GM18505 (cell line): ENCODE data around the gene TECRL.

Experiments used
- ATAC-seq: cut with Tn5 transposase; IDR thresholded peaks from one replicate; pipeline ENCODE4 v1.9.1; 2021; ENCODE audit not compliant: unreplicated experiment
- POLR2A ChIP-seq: IDR thresholded peaks from 4 replicates; pipeline ENCODE4 v1.6.1; 2011; ENCODE audit warnings: borderline replicate concordance; ENCODE audit not compliant: insufficient read depth, insufficient read length; ENCODE audit errors: extremely low read depth

Gene TECRL

GRCh38 chr4:64409300-64409699 lies at the start of gene TECRL:
Gene TECRL (minus strand): TSS chr4:64409450. CDS start chr4:64409351, 99 bp downstream.
- TF ChIP-seq POLR2A: no peak
- ATAC-seq: no peak

GRCh38 chr4:64432674-64433073 lies 23.4 kb upstream of the TECRL start:
- ATAC-seq: no peak
- TF ChIP-seq POLR2A: no peak

- no peak for ATAC-seq
- TF ChIP-seq POLR2A: no peak
Observed at GRCh38 chr4:64430933-64431332, 21.7 kb upstream of the TECRL start.

GRCh38 chr4:64417974-64418373 lies 8.7 kb upstream of the TECRL start:
- no peak for TF ChIP-seq POLR2A
- no peak for ATAC-seq

GRCh38 chr4:64407000-64407399 lies 2.2 kb downstream of the TECRL start:
- no peak for ATAC-seq
- TF ChIP-seq POLR2A: no peak

- TF ChIP-seq POLR2A: no peak
- no peak for ATAC-seq
Observed at GRCh38 chr4:64405761-64406160, 3.5 kb downstream of the TECRL start.

- TF ChIP-seq POLR2A: no peak
- no peak for ATAC-seq
Observed at GRCh38 chr4:64402684-64403083, 6.6 kb downstream of the TECRL start.

GRCh38 chr4:64399313-64400109 lies 9.7 kb downstream of the TECRL start:
- no peak for ATAC-seq
- TF ChIP-seq POLR2A: no peak

- no peak for TF ChIP-seq POLR2A
- ATAC-seq: no peak
Observed at GRCh38 chr4:64394469-64394868, 14.8 kb downstream of the TECRL start.

- no peak for ATAC-seq
- no peak for TF ChIP-seq POLR2A
Observed at GRCh38 chr4:64388252-64388651, 21.0 kb downstream of the TECRL start.

GRCh38 chr4:64385220-64385619 lies 24.0 kb downstream of the TECRL start:
- TF ChIP-seq POLR2A: no peak
- ATAC-seq: no peak

GRCh38 chr4:64384237-64385203 lies 24.7 kb downstream of the TECRL start:
- TF ChIP-seq POLR2A: no peak
- ATAC-seq: no peak

GRCh38 chr4:64368741-64369140 lies 40.5 kb downstream of the TECRL start:
- no peak for ATAC-seq
- no peak for TF ChIP-seq POLR2A

GRCh38 chr4:64361399-64361740 lies 47.9 kb downstream of the TECRL start:
- no peak for TF ChIP-seq POLR2A
- ATAC-seq: no peak

GRCh38 chr4:64360664-64361398 lies 48.4 kb downstream of the TECRL start:
- ATAC-seq: no peak
- no peak for TF ChIP-seq POLR2A
